ENCODE data around the gene MICAL2.

Gene MICAL2

GRCh38 chr11:12073886-12074285, 36.5 kb upstream of the MICAL2 start:
- Mint-ChIP-seq H3K4me1 (ENCODE audit: low read depth) (peaks cover 4% of the 10 kb centered on the region), H3K9me3 (no peaks in the 10 kb centered on the region), H3K4me3 (no peak overlapping the region), H3K36me3 (ENCODE audit: low read depth) (no peaks in the 10 kb centered on the region), H3K27me3 (ENCODE audit: low read depth) (peaks cover 2% of the 10 kb centered on the region), H3K27ac (no peak overlapping the region)
- DNase-seq (ENCODE audit: low spot score) = no peak

DNA sequence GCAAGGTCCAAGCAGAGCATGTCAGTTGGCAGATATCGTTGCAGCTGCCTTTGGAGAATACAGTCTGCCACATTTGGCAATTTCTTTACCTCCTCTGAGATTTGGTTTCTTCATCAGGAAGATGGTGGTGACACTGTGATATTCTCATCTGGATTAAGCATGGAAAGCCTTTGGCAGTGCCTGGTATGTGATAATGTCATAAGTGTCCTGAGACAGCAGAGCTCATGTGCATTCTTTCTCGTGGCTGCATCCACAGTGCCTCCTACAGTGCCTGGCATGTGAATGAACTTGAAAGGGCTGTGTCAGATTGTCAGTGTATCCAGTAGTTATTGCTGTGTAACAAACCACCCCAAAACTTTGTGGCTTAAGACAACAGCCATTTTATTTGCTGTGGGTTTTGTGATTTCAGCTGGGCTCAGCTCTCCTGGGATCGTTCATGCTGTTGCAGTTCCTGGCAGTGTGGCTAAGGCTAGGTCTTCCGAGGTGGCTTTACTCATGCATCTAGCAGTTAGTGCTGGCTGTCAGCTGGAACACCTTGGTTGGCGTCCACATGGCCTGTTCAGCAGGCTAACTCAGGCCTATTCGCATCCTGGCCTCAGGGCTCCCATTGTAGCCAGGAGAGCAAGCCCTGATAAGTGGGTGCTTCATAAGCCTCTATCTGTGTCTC, 35.7 kb upstream of the MICAL2 start:
- DNase-seq (ENCODE audit: low spot score) = no peak
- no peaks in the 10 kb centered on the region for H3K36me3 Mint-ChIP-seq (ENCODE audit: low read depth)
- H3K4me3 Mint-ChIP-seq = no peak overlapping the region
- peaks cover 5% of the 10 kb centered on the region for H3K4me1 Mint-ChIP-seq (ENCODE audit: low read depth)
- no peaks in the 10 kb centered on the region for H3K9me3 Mint-ChIP-seq
- no peak overlapping the region for H3K27ac Mint-ChIP-seq
- H3K27me3 Mint-ChIP-seq (ENCODE audit: low read depth) = peaks cover 7% of the 10 kb centered on the region

GRCh38 chr11:12075291-12075690, 35.1 kb upstream of the MICAL2 start:
- Mint-ChIP-seq H3K4me1 (ENCODE audit: low read depth) (peaks cover 5% of the 10 kb centered on the region), H3K27me3 (ENCODE audit: low read depth) (peaks cover 7% of the 10 kb centered on the region), H3K36me3 (ENCODE audit: low read depth) (no peaks in the 10 kb centered on the region), H3K9me3 (no peaks in the 10 kb centered on the region), H3K4me3 (no peak overlapping the region), H3K27ac (no peak overlapping the region)
- DNase-seq (ENCODE audit: low spot score) = no peak

DNA sequence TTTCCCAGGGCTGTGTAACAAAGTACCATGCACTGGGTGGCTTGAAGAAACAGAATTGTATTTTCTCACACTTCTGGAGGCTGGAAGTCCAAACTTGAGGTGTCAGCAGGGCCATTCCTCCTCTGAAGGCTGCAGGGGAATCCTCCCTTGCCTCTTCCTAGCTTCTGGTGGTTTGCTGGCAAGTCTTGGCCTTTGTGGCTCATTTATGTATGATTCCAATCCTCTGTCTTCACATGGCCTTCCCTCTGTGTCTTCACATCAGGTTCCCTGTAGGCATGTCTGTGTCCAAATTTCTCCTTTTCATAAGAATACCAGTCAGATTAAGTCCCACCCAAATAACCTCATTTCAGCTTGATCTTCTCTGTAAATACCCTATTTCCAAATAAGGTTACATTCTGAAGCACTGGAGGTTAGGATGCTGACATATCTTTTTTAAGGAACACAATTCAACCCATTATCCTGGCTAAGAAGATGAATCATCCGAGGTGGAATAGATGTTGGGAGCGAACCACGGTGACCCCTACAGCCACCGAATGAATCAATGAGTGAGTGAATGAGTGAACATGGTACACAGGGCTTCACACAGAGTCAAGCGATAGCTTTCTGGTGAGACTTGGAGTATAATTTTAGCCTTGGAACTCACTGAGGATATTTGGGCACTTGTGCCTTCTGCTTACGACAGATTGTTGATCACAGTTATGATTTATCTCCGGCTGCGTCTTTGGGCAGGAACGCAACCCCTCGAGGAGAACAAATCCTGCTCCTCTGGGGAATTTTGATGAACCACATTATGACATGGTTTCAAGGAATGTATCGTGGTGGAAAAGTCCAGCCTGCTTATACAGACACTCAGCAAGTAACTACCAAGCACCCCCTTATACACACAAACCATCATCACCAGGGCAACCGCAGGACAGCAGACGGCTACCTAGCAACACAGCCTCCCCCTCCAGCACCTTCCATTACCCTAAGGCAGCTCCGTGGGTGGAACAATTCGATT, 34.3 kb upstream of the MICAL2 start:
- Mint-ChIP-seq H3K27me3 (ENCODE audit: low read depth) (peaks cover 7% of the 10 kb centered on the region), H3K27ac (no peak overlapping the region), H3K4me3 (no peak overlapping the region), H3K36me3 (ENCODE audit: low read depth) (no peaks in the 10 kb centered on the region), H3K9me3 (no peaks in the 10 kb centered on the region), H3K4me1 (ENCODE audit: low read depth) (peaks cover 5% of the 10 kb centered on the region)
- no peak for DNase-seq (ENCODE audit: low spot score)

- H3K4me3 Mint-ChIP-seq = no peak overlapping the region
Measured at GRCh38 chr11:12076840-12077534, 33.4 kb upstream of the MICAL2 start.

DNA sequence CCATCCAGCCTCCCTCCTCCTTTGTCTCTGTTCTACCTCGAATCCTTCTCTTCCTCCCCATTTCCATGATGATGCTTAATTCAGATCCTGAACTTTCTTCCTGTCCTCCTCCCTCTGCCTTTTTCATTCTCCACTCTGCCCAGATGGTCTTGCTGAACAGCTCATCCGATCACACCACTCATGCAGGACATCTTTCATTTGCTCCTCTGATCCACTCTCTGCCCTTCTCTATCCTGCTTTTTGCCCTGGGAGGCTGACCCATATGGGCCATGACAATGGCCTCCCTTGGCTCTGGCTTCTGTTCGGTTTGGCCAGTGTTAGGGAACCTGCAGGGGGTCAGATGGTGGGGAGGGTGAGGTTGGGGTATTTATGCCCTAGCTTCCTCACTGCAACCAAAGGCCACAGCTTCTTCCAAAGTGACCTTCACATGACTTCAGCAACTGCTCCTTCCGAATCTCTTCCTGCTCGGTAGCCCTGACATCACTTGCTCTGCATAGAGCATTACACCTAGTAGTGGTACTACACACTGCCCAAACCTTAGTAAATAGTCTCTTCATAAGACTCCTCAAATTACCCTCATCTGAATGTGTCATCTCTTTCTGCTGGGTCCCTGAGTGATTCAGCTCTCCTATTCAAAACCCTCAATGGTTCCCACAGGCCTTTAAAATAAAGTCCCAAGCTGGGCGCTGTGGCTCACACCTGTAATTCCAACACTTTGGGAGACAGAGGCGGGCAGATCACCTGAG, 32.7 kb upstream of the MICAL2 start:
- Mint-ChIP-seq H3K9me3 (no peaks in the 10 kb centered on the region), H3K4me1 (ENCODE audit: low read depth) (peaks cover 2% of the 10 kb centered on the region), H3K4me3 (no peak overlapping the region), H3K27me3 (ENCODE audit: low read depth) (peaks cover 7% of the 10 kb centered on the region), H3K27ac (no peak overlapping the region), H3K36me3 (ENCODE audit: low read depth) (no peaks in the 10 kb centered on the region)
- DNase-seq (ENCODE audit: low spot score) = no peak

More at GRCh38 chr11:12076840-12077534, 33.4 kb upstream of the MICAL2 start:
- no peaks in the 10 kb centered on the region for H3K36me3 Mint-ChIP-seq (ENCODE audit: low read depth)
- H3K4me1 Mint-ChIP-seq (ENCODE audit: low read depth) = peaks cover 5% of the 10 kb centered on the region
- DNase-seq (ENCODE audit: low spot score) = no peak
- peaks cover 7% of the 10 kb centered on the region for H3K27me3 Mint-ChIP-seq (ENCODE audit: low read depth)
- no peaks in the 10 kb centered on the region for H3K9me3 Mint-ChIP-seq
- H3K27ac Mint-ChIP-seq = no peak overlapping the region

DNA sequence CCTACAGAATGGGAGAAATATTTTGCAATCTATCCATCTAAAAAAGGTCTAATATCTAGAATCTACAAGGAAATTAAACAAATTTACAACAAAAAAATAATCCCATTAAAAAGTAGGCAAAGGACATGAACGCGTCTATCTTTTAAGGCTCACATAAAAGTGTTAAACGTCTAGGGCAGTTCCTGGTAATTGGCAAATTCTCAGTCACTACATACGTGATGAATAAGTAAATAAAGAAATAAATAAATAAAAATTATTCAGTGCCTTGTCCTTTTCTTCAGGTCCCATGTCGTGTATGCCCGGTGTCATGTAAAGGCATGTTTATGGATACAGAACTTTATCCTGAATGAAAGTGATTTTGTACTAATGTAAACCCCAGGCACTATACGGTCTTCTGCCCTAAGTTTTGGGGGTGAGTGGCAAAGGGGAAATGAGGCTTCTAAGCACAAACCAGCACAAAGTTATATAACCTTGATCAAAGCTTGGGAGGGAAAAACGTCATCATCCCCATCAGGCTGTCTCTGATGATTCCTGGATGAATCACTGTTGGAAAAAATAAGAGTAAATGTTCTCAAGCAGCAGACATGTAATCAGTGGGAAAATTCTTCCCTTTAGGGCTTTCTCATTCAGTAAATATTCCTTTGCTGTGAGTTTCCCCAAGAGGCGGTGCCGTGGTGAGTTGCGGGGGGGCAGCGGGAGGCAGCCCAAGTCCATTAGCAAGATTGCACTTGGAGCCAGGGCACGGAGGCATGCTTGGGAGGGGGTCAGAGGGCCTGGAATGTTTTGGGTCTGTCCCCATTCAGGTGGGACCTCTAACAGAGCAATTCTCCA, 30.4 kb upstream of the MICAL2 start:
- peaks cover 10% of the 10 kb centered on the region for H3K4me1 Mint-ChIP-seq (ENCODE audit: low read depth)
- H3K27ac Mint-ChIP-seq = no peak overlapping the region
- DNase-seq (ENCODE audit: low spot score) = no peak
- no peaks in the 10 kb centered on the region for H3K36me3 Mint-ChIP-seq (ENCODE audit: low read depth)
- H3K9me3 Mint-ChIP-seq = no peaks in the 10 kb centered on the region
- no peak overlapping the region for H3K4me3 Mint-ChIP-seq
- H3K27me3 Mint-ChIP-seq (ENCODE audit: low read depth) = peaks cover 7% of the 10 kb centered on the region

DNA sequence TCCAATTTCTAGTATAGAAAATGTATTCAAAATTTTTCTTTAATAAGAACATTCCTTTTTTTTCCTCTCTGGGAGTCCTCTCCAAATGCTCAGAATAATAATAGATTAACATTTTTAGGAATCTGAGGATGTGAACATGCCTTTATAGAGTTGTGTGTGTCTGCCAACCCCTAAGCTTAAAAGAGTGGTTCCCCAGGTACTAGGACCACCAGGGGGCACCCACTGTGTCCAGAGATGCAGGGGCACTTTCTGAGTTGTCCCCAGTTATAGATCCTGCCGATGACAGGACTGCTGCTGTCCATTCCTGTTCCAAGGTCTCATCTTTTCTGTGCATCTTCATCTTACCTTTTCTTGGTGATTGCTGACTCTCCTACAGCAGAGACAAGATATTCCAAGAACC, 27.0 kb upstream of the MICAL2 start:
- Mint-ChIP-seq H3K4me3 (no peak overlapping the region), H3K36me3 (ENCODE audit: low read depth) (no peaks in the 10 kb centered on the region)
- DNase-seq (ENCODE audit: low spot score) = no peak

GRCh38 chr11:12084256-12084655, 26.1 kb upstream of the MICAL2 start:
- no peak for DNase-seq (ENCODE audit: low spot score)
- no peaks in the 10 kb centered on the region for H3K9me3 Mint-ChIP-seq
- peaks cover 4% of the 10 kb centered on the region for H3K27me3 Mint-ChIP-seq (ENCODE audit: low read depth)
- no peaks in the 10 kb centered on the region for H3K36me3 Mint-ChIP-seq (ENCODE audit: low read depth)
- no peak overlapping the region for H3K27ac Mint-ChIP-seq
- no peak overlapping the region for H3K4me3 Mint-ChIP-seq
- peaks cover 45% of the 10 kb centered on the region for H3K4me1 Mint-ChIP-seq (ENCODE audit: low read depth)

More for the DNA sequence above, 27.0 kb upstream of the MICAL2 start:
- no peak overlapping the region for H3K27ac Mint-ChIP-seq
- peaks cover 7% of the 10 kb centered on the region for H3K27me3 Mint-ChIP-seq (ENCODE audit: low read depth)
- no peaks in the 10 kb centered on the region for H3K9me3 Mint-ChIP-seq
- H3K4me1 Mint-ChIP-seq (ENCODE audit: low read depth) = peaks cover 39% of the 10 kb centered on the region

- peaks cover 56% of the 10 kb centered on the region for H3K4me1 Mint-ChIP-seq (ENCODE audit: low read depth)
- no peaks in the 10 kb centered on the region for H3K27me3 Mint-ChIP-seq (ENCODE audit: low read depth)
- H3K4me3 Mint-ChIP-seq = peak overlapping the region; percentile 62
- H3K27ac Mint-ChIP-seq = peak overlapping the region; percentile 98
- H3K9me3 Mint-ChIP-seq = no peaks in the 10 kb centered on the region
- DNase-seq (ENCODE audit: low spot score) = no peak
- H3K36me3 Mint-ChIP-seq (ENCODE audit: low read depth) = no peaks in the 10 kb centered on the region
Measured at GRCh38 chr11:12085371-12086251, 24.8 kb upstream of the MICAL2 start.

GRCh38 chr11:12086271-12087074, 23.9 kb upstream of the MICAL2 start:
- Mint-ChIP-seq H3K36me3 (ENCODE audit: low read depth) (no peaks in the 10 kb centered on the region), H3K27me3 (ENCODE audit: low read depth) (no peaks in the 10 kb centered on the region), H3K9me3 (no peaks in the 10 kb centered on the region), H3K4me1 (ENCODE audit: low read depth) (peaks cover 62% of the 10 kb centered on the region), H3K4me3 (peak overlapping the region; percentile 62), H3K27ac (peak overlapping the region; percentile 98)
- DNase-seq (ENCODE audit: low spot score) = no peak
